Kidney (tissue), 14 donors: ENCODE data around the gene ZSCAN29. TPM values are rescaled to one million over a fixed set of nuclear protein-coding genes. Genes with fewer than 3 reads are reported as not detected.

Experiments
- DNase-seq, 5 donors: peaks; one replicate each; pipeline ENCODE4 v3.0.0-alpha.2; 2013 to 2020
- FAIRE-seq: peaks from 2 replicates; lab custom pipeline; 2012; peaks lifted over from hg19 to GRCh38; lab: Jason Lieb, UNC
- H3K27ac ChIP-seq, 2 donors: one replicate each; pipeline ENCODE4 v1.7.0; 2013; ENCODE audit warnings: low read depth in 2 of 2, low read length in 2 of 2, inconsistent platforms in 1 of 2
- H3K27me3 ChIP-seq: one replicate; pipeline ENCODE4 v1.7.1; 2013; ENCODE audit warnings: low read length, inconsistent platforms; ENCODE audit not compliant: control insufficient read depth, insufficient read depth
- H3K36me3 ChIP-seq, 3 donors: one replicate each; pipeline versions ENCODE4 v1.7.0 to v1.7.1; 2013; ENCODE audit warnings: low read length in 3 of 3, control low read depth in 1 of 3, inconsistent platforms in 1 of 3; ENCODE audit not compliant: insufficient read depth in 3 of 3, control insufficient read depth in 2 of 3
- H3K4me1 ChIP-seq, 3 donors: one replicate each; pipeline versions ENCODE4 v1.7.0 to v1.7.1; 2013; ENCODE audit warnings: low read length in 3 of 3, inconsistent platforms in 1 of 3, low read depth in 1 of 3; ENCODE audit not compliant: control insufficient read depth in 2 of 3, insufficient read depth in 2 of 3
- H3K4me3 ChIP-seq, 3 donors: one replicate each; pipeline versions ENCODE4 v1.7.0 to v1.8.1; 2013; ENCODE audit warnings: low read length in 3 of 3, control low read depth in 1 of 3, inconsistent platforms in 1 of 3
- H3K9ac ChIP-seq, 3 donors: one replicate each; pipeline versions ENCODE4 v1.7.0 to v1.7.1; 2013; ENCODE audit warnings: low read length in 3 of 3, control low read depth in 1 of 3, inconsistent platforms in 1 of 3
- H3K9me3 ChIP-seq, 3 donors: one replicate each; pipeline versions ENCODE4 v1.7.0 to v1.7.1; 2013; ENCODE audit warnings: low read length in 3 of 3, control low read depth in 1 of 3, inconsistent platforms in 1 of 3; ENCODE audit not compliant: control insufficient read depth in 2 of 3, insufficient read depth in 1 of 3
- intact Hi-C: fragments of 100-400 bp; cut with DNase I; formaldehyde crosslinking; loops from one replicate; pipeline ENCODE4 v1.11.1; 2022
- polyA plus RNA-seq: library from polyadenylated mRNA; stranded (reverse); fragments of 350-450 nt; fragmentation: Illumina TruSeq; extraction: RNeasy Lipid Tissue Mini Kit (QIAGEN cat#74804); gene quantifications from one replicate; pipeline ENCODE4 v1.2.3, GENCODE V29; 2014; ENCODE audit warnings: low read depth, low replicate concordance; ENCODE audit not compliant: insufficient read depth
- total RNA-seq: library from RNA; stranded (reverse); fragmentation: NEBNext Ultra II Directional; extraction: Animal tissue kit (Norgen Biotek cat#: 25700); gene quantifications from one replicate; pipeline ENCODE4 v1.2.1, GENCODE V29; 2021
- TF ChIP-seq, protein P1 (sequence below): IDR thresholded peaks from 3 replicates; pipeline ENCODE4 v1.5.1; 2012; ENCODE audit warnings: mild to moderate bottlenecking, moderate library complexity, borderline replicate concordance; ENCODE audit not compliant: insufficient read depth; ENCODE audit errors: extremely low read depth
- donor health status: control.
- donor health status: control.
- donor health status: control.
- donor health status: control.
- donor health status: control.
- donor health status: DM: yes; HTN: yes; CAD: no.
- donor health status: Normal renal cell carcinoma (clear cell type).

ZSCAN29 gene
- total and polyA plus RNA-seq, 2 donors from 2014 or later: 3.2 to 22.1 TPM

DNA sequence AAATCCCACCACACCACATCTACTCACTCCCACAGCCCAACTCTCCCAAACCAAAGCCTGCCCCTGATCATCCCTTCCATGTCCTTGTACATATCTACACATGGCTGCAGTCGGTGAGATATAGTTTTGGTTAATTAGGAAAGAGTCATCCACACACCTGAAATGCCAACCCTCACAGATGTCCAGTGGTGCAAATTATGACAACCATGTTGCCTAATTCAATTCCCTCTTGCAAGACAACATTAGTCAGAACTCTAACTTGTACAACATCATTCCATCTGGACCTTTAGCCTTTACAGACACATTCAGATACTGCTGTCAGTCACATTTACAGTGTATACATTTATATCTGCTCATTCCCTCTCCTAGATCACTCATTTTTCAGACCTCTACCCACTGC is 41.3 kb upstream of the ZSCAN29 start:
- no peak for FAIRE-seq
- no peaks in the 10 kb centered on the region for H3K4me1 ChIP-seq
- no peak for DNase-seq
- H3K9ac ChIP-seq: no peak overlapping the region
- H3K9me3 ChIP-seq: no peaks in the 10 kb centered on the region
- TF ChIP-seq, protein P1, sequence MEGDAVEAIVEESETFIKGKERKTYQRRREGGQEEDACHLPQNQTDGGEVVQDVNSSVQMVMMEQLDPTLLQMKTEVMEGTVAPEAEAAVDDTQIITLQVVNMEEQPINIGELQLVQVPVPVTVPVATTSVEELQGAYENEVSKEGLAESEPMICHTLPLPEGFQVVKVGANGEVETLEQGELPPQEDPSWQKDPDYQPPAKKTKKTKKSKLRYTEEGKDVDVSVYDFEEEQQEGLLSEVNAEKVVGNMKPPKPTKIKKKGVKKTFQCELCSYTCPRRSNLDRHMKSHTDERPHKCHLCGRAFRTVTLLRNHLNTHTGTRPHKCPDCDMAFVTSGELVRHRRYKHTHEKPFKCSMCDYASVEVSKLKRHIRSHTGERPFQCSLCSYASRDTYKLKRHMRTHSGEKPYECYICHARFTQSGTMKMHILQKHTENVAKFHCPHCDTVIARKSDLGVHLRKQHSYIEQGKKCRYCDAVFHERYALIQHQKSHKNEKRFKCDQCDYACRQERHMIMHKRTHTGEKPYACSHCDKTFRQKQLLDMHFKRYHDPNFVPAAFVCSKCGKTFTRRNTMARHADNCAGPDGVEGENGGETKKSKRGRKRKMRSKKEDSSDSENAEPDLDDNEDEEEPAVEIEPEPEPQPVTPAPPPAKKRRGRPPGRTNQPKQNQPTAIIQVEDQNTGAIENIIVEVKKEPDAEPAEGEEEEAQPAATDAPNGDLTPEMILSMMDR: no peak
- no peaks in the 10 kb centered on the region for H3K27me3 ChIP-seq
- peaks cover 21 to 46% (median 35%) of the 10 kb centered on the region in 3 donors for H3K36me3 ChIP-seq
- H3K27ac ChIP-seq: no peak overlapping the region
- intact Hi-C loops: no loop called here
- H3K4me3 ChIP-seq: no peak overlapping the region

DNA sequence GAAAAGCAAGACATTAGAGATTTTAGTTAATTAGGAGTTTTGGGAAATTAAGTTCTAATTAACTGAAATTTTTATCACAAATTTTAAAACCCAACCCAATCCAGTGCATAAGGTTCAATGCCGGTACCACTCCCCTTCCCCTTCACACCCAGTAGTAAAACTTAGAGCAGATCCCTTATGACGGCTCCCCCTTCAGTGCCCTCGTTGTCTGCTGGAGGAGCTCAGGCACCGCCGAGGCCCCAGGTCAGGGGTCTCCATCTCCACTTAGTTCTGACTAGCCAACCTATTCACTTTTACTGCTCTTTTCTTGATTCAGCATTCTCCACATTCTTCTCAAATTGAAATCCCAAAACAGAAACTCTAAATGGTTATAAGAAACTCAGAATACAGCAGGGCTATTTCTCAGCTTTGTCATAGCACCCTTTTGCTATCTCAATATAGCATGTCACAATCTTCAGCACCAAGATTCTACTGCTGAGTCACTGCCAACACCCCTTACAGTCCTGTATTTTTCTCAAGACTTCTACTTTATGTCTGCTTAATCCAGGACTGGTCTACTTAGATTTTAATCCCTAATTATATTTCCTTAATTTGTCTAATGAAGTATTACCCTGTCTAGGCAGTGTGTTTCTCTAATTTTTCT is 39.9 kb upstream of the ZSCAN29 start:
- Histone ChIP-seq H3K4me3 (no peak overlapping the region), H3K4me1 (peaks cover 0 to 2% (median 0%) of the 10 kb centered on the region in 3 donors), H3K9me3 (no peaks in the 10 kb centered on the region), H3K36me3 (peaks cover 16 to 44% (median 30%) of the 10 kb centered on the region in 3 donors), H3K9ac (no peak overlapping the region), H3K27me3 (no peaks in the 10 kb centered on the region), H3K27ac (no peak overlapping the region)
- no peak for FAIRE-seq
- DNase-seq: no peak
- TF ChIP-seq, protein P1: no peak
- intact Hi-C loops: no loop called here

DNA sequence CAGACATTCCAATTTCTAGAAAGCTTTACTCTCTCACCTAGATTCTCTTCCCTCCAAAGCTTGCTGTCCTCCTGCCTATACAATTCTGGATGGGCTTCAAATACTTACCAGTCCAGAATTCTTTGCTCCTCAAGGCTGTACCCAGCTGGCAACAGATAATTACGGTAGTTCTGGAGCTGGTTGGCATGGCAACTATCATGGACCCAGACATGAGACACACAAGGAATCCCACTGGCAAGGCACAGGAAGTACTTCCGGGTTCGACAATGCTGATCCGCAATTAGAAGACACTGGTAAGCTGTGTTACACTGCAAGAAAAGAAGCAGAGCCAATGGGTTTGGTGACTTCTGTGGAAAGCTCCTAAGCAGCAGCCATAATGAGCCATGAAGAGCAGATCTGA is 37.9 kb upstream of the ZSCAN29 start:
- TF ChIP-seq, protein P1: no peak
- DNase-seq (no peak), FAIRE-seq (no peak)
- peaks cover 0 to 2% (median 0%) of the 10 kb centered on the region in 3 donors for H3K4me1 ChIP-seq
- no peaks in the 10 kb centered on the region for H3K9me3 ChIP-seq
- H3K27ac ChIP-seq: no peak overlapping the region
- H3K27me3 ChIP-seq: no peaks in the 10 kb centered on the region
- no peak overlapping the region for H3K4me3 ChIP-seq
- H3K9ac ChIP-seq: no peak overlapping the region
- intact Hi-C loops: no loop called here
- peaks cover 16 to 40% (median 38%) of the 10 kb centered on the region in 3 donors for H3K36me3 ChIP-seq
